Glutamatergic neuron (in vitro differentiated cells): ENCODE measurements around the gene LIMS2. TPM values are rescaled to one million over a fixed set of nuclear protein-coding genes. Genes with fewer than 3 reads are reported as not detected.
A peak's percentile ranks its signal among the peaks of the same experiment; 100 is the strongest.

Experiments used
- DNase-seq: peaks from one replicate; pipeline ENCODE4 v3.0.0; 2022
- H3K27ac Mint-ChIP-seq: one replicate; pipeline ENCODE4 v1.8.0; 2020; ENCODE audit warnings: mild to moderate bottlenecking, mixed read lengths, inconsistent platforms; ENCODE audit not compliant: unreplicated experiment
- H3K27me3 Mint-ChIP-seq: one replicate; pipeline ENCODE4 v1.8.0; 2020; ENCODE audit warnings: mild to moderate bottlenecking, moderate library complexity, mixed read lengths, inconsistent platforms; ENCODE audit not compliant: unreplicated experiment
- H3K36me3 Mint-ChIP-seq: one replicate; pipeline ENCODE4 v1.8.0; 2020; ENCODE audit warnings: mild to moderate bottlenecking, mixed read lengths, inconsistent platforms; ENCODE audit not compliant: unreplicated experiment
- H3K4me1 Mint-ChIP-seq: one replicate; pipeline ENCODE4 v1.8.0; 2020; ENCODE audit warnings: mild to moderate bottlenecking, low read depth, mixed read lengths, inconsistent platforms; ENCODE audit not compliant: unreplicated experiment
- H3K4me3 Mint-ChIP-seq: one replicate; pipeline ENCODE4 v1.8.0; 2020; ENCODE audit warnings: mild to moderate bottlenecking, mixed read lengths, inconsistent platforms; ENCODE audit not compliant: unreplicated experiment
- H3K9me3 Mint-ChIP-seq: one replicate; pipeline ENCODE4 v1.8.0; 2020; ENCODE audit warnings: mild to moderate bottlenecking, moderate library complexity, mixed read lengths, inconsistent platforms; ENCODE audit not compliant: unreplicated experiment
- CTCF ChIP-seq: fragments of 200-600 bp; sonication (generic); IDR thresholded peaks from one replicate; pipeline ENCODE4 v1.5.0; 2021; ENCODE audit not compliant: partially characterized antibody, unreplicated experiment
- total RNA-seq: library from RNA; stranded (reverse); fragmentation: NEBNext Ultra II Directional; extraction: Animal tissue kit (Norgen Biotek cat#: 25700); gene quantifications from one replicate; pipeline ENCODE4 v1.2.1, GENCODE V29; 2021; ENCODE audit not compliant: unreplicated experiment

LIMS2 gene
- total RNA-seq, 1 donor from 2014 or later: 0.29 TPM

- Mint-ChIP-seq H3K4me1 (peaks cover 7% of the 10 kb centered on the region), H3K36me3 (no peaks in the 10 kb centered on the region), H3K27ac (no peak overlapping the region), H3K27me3 (peaks cover 7% of the 10 kb centered on the region), H3K4me3 (no peak overlapping the region), H3K9me3 (peaks cover 3% of the 10 kb centered on the region)
- DNase-seq: peak; percentile 4
- no peak for TF ChIP-seq CTCF
Measured at GRCh38 chr2:127659408-127660290, 15.7 kb downstream of the LIMS2 start.

GRCh38 chr2:127658641-127659407, 16.5 kb downstream of the LIMS2 start:
- H3K36me3 Mint-ChIP-seq: no peaks in the 10 kb centered on the region
- H3K27ac Mint-ChIP-seq: no peak overlapping the region
- H3K4me3 Mint-ChIP-seq: no peak overlapping the region
- peaks cover 7% of the 10 kb centered on the region for H3K27me3 Mint-ChIP-seq
- DNase-seq: peak; percentile 35
- TF ChIP-seq CTCF: no peak
- H3K9me3 Mint-ChIP-seq: peaks cover 3% of the 10 kb centered on the region
- peaks cover 7% of the 10 kb centered on the region for H3K4me1 Mint-ChIP-seq

GRCh38 chr2:127658146-127658545, 17.2 kb downstream of the LIMS2 start:
- TF ChIP-seq CTCF: no peak
- Mint-ChIP-seq H3K4me1 (peaks cover 7% of the 10 kb centered on the region), H3K27ac (no peak overlapping the region), H3K36me3 (no peaks in the 10 kb centered on the region), H3K9me3 (peaks cover 3% of the 10 kb centered on the region), H3K27me3 (peaks cover 4% of the 10 kb centered on the region), H3K4me3 (no peak overlapping the region)
- peak; percentile 4 for DNase-seq

- H3K27me3 Mint-ChIP-seq: peaks cover 4% of the 10 kb centered on the region
- peaks cover 3% of the 10 kb centered on the region for H3K9me3 Mint-ChIP-seq
- H3K4me3 Mint-ChIP-seq: no peak overlapping the region
- no peak for DNase-seq
- TF ChIP-seq CTCF: no peak
- no peaks in the 10 kb centered on the region for H3K36me3 Mint-ChIP-seq
- H3K4me1 Mint-ChIP-seq: peaks cover 7% of the 10 kb centered on the region
- H3K27ac Mint-ChIP-seq: no peak overlapping the region
Measured at GRCh38 chr2:127657232-127657595, 18.1 kb downstream of the LIMS2 start.
